ENCODE data around the gene CAMTA1.

The CAMTA1 gene

GRCh38 chr1:7722670-7723012 is 937.4 kb downstream of the CAMTA1 start:
- Histone ChIP-seq H3K27ac (ENCODE audit: low read depth, low read length) (no peak overlapping the region), H3K27me3 (ENCODE audit: control insufficient read depth, insufficient read depth, low read length) (no peaks in the 10 kb centered on the region), H3K9me3 (ENCODE audit: control insufficient read depth, insufficient read depth, low read depth, low read length) (no peaks in the 10 kb centered on the region), H3K4me3 (ENCODE audit: low read depth, low read length) (no peak overlapping the region), H3K4me1 (ENCODE audit: control insufficient read depth, insufficient read depth, low read length) (peaks cover 7% of the 10 kb centered on the region), H3K36me3 (ENCODE audit: control insufficient read depth, insufficient read depth, low read length) (no peaks in the 10 kb centered on the region), H3K9ac (ENCODE audit: low read length) (no peak overlapping the region)

- no peak overlapping the region for H3K27ac ChIP-seq (ENCODE audit: low read depth, low read length)
- H3K36me3 ChIP-seq (ENCODE audit: control insufficient read depth, insufficient read depth, low read length) = no peaks in the 10 kb centered on the region
- H3K9ac ChIP-seq (ENCODE audit: low read length) = no peak overlapping the region
- H3K4me1 ChIP-seq (ENCODE audit: control insufficient read depth, insufficient read depth, low read length) = no peaks in the 10 kb centered on the region; the same call in 1 of the 2 replicates
- no peaks in the 10 kb centered on the region for H3K27me3 ChIP-seq (ENCODE audit: control insufficient read depth, insufficient read depth, low read length)
- no peak overlapping the region for H3K4me3 ChIP-seq (ENCODE audit: low read depth, low read length)
- no peaks in the 10 kb centered on the region for H3K9me3 ChIP-seq (ENCODE audit: control insufficient read depth, insufficient read depth, low read depth, low read length)
Observed at GRCh38 chr1:7726623-7727022, 941.4 kb downstream of the CAMTA1 start.

GRCh38 chr1:7727809-7728471 is 942.7 kb downstream of the CAMTA1 start:
- no peaks in the 10 kb centered on the region for H3K9me3 ChIP-seq (ENCODE audit: control insufficient read depth, insufficient read depth, low read depth, low read length)

GRCh38 chr1:7729761-7730160 is 944.5 kb downstream of the CAMTA1 start:
- H3K4me3 ChIP-seq (ENCODE audit: low read depth, low read length) = no peak overlapping the region
- no peaks in the 10 kb centered on the region; the same call in 1 of the 2 replicates for H3K4me1 ChIP-seq (ENCODE audit: control insufficient read depth, insufficient read depth, low read length)
- H3K9ac ChIP-seq (ENCODE audit: low read length) = no peak overlapping the region
- no peaks in the 10 kb centered on the region for H3K27me3 ChIP-seq (ENCODE audit: control insufficient read depth, insufficient read depth, low read length)
- no peaks in the 10 kb centered on the region for H3K9me3 ChIP-seq (ENCODE audit: control insufficient read depth, insufficient read depth, low read depth, low read length)
- no peaks in the 10 kb centered on the region for H3K36me3 ChIP-seq (ENCODE audit: control insufficient read depth, insufficient read depth, low read length)
- H3K27ac ChIP-seq (ENCODE audit: low read depth, low read length) = no peak overlapping the region

More at GRCh38 chr1:7727809-7728471, 942.7 kb downstream of the CAMTA1 start:
- Histone ChIP-seq H3K36me3 (ENCODE audit: control insufficient read depth, insufficient read depth, low read length) (no peaks in the 10 kb centered on the region), H3K27me3 (ENCODE audit: control insufficient read depth, insufficient read depth, low read length) (no peaks in the 10 kb centered on the region), H3K4me1 (ENCODE audit: control insufficient read depth, insufficient read depth, low read length) (no peaks in the 10 kb centered on the region; the same call in 1 of the 2 replicates), H3K9ac (ENCODE audit: low read length) (no peak overlapping the region), H3K27ac (ENCODE audit: low read depth, low read length) (no peak overlapping the region), H3K4me3 (ENCODE audit: low read depth, low read length) (no peak overlapping the region)

- H3K4me1 ChIP-seq (ENCODE audit: control insufficient read depth, insufficient read depth, low read length) = no peaks in the 10 kb centered on the region; the same call in 1 of the 2 replicates
- H3K27ac ChIP-seq (ENCODE audit: low read depth, low read length) = no peak overlapping the region
- no peaks in the 10 kb centered on the region for H3K9me3 ChIP-seq (ENCODE audit: control insufficient read depth, insufficient read depth, low read depth, low read length)
- peaks cover 11% of the 10 kb centered on the region for H3K36me3 ChIP-seq (ENCODE audit: control insufficient read depth, insufficient read depth, low read length)
- no peaks in the 10 kb centered on the region for H3K27me3 ChIP-seq (ENCODE audit: control insufficient read depth, insufficient read depth, low read length)
- no peak overlapping the region for H3K4me3 ChIP-seq (ENCODE audit: low read depth, low read length)
- no peak overlapping the region for H3K9ac ChIP-seq (ENCODE audit: low read length)
Observed at GRCh38 chr1:7732331-7732730, 947.1 kb downstream of the CAMTA1 start.

GRCh38 chr1:7733276-7733675 is 948.0 kb downstream of the CAMTA1 start:
- Histone ChIP-seq H3K9me3 (ENCODE audit: control insufficient read depth, insufficient read depth, low read depth, low read length) (no peaks in the 10 kb centered on the region), H3K27ac (ENCODE audit: low read depth, low read length) (no peak overlapping the region), H3K4me3 (ENCODE audit: low read depth, low read length) (no peak overlapping the region), H3K9ac (ENCODE audit: low read length) (no peak overlapping the region), H3K36me3 (ENCODE audit: control insufficient read depth, insufficient read depth, low read length) (peaks cover 21% of the 10 kb centered on the region), H3K27me3 (ENCODE audit: control insufficient read depth, insufficient read depth, low read length) (no peaks in the 10 kb centered on the region), H3K4me1 (ENCODE audit: control insufficient read depth, insufficient read depth, low read length) (no peaks in the 10 kb centered on the region)

GRCh38 chr1:7738044-7738443 is 952.8 kb downstream of the CAMTA1 start:
- no peak overlapping the region for H3K27ac ChIP-seq (ENCODE audit: low read depth, low read length)
- H3K9me3 ChIP-seq (ENCODE audit: control insufficient read depth, insufficient read depth, low read depth, low read length) = peaks cover 3% of the 10 kb centered on the region
- H3K9ac ChIP-seq (ENCODE audit: low read length) = no peak overlapping the region
- H3K4me3 ChIP-seq (ENCODE audit: low read depth, low read length) = no peak overlapping the region
- no peaks in the 10 kb centered on the region for H3K4me1 ChIP-seq (ENCODE audit: control insufficient read depth, insufficient read depth, low read length)
- H3K36me3 ChIP-seq (ENCODE audit: control insufficient read depth, insufficient read depth, low read length) = peaks cover 32% of the 10 kb centered on the region
- H3K27me3 ChIP-seq (ENCODE audit: control insufficient read depth, insufficient read depth, low read length) = no peaks in the 10 kb centered on the region

- Histone ChIP-seq H3K27ac (ENCODE audit: low read depth, low read length) (no peak overlapping the region), H3K36me3 (ENCODE audit: control insufficient read depth, insufficient read depth, low read length) (peaks cover 17% of the 10 kb centered on the region), H3K9ac (ENCODE audit: low read length) (no peak overlapping the region), H3K9me3 (ENCODE audit: control insufficient read depth, insufficient read depth, low read depth, low read length) (peaks cover 3% of the 10 kb centered on the region), H3K4me1 (ENCODE audit: control insufficient read depth, insufficient read depth, low read length) (no peaks in the 10 kb centered on the region), H3K4me3 (ENCODE audit: low read depth, low read length) (no peak overlapping the region), H3K27me3 (ENCODE audit: control insufficient read depth, insufficient read depth, low read length) (no peaks in the 10 kb centered on the region)
Observed at GRCh38 chr1:7743346-7743745, 958.1 kb downstream of the CAMTA1 start.

- H3K9ac ChIP-seq (ENCODE audit: low read length) = no peak overlapping the region
- peaks cover 6% of the 10 kb centered on the region for H3K36me3 ChIP-seq (ENCODE audit: control insufficient read depth, insufficient read depth, low read length)
- H3K9me3 ChIP-seq (ENCODE audit: control insufficient read depth, insufficient read depth, low read depth, low read length) = no peaks in the 10 kb centered on the region
- H3K4me1 ChIP-seq (ENCODE audit: control insufficient read depth, insufficient read depth, low read length) = no peaks in the 10 kb centered on the region
- no peaks in the 10 kb centered on the region for H3K27me3 ChIP-seq (ENCODE audit: control insufficient read depth, insufficient read depth, low read length)
- H3K27ac ChIP-seq (ENCODE audit: low read depth, low read length) = no peak overlapping the region
- no peak overlapping the region for H3K4me3 ChIP-seq (ENCODE audit: low read depth, low read length)
Observed at GRCh38 chr1:7744882-7745281, 959.6 kb downstream of the CAMTA1 start.

- Histone ChIP-seq H3K27ac (ENCODE audit: low read depth, low read length) (no peak overlapping the region), H3K9ac (ENCODE audit: low read length) (no peak overlapping the region), H3K9me3 (ENCODE audit: control insufficient read depth, insufficient read depth, low read depth, low read length) (no peaks in the 10 kb centered on the region), H3K4me1 (ENCODE audit: control insufficient read depth, insufficient read depth, low read length) (no peaks in the 10 kb centered on the region), H3K4me3 (ENCODE audit: low read depth, low read length) (no peak overlapping the region), H3K27me3 (ENCODE audit: control insufficient read depth, insufficient read depth, low read length) (no peaks in the 10 kb centered on the region), H3K36me3 (ENCODE audit: control insufficient read depth, insufficient read depth, low read length) (peaks cover 6% of the 10 kb centered on the region)
Observed at GRCh38 chr1:7745783-7746182, 960.5 kb downstream of the CAMTA1 start.

GRCh38 chr1:7747605-7748004 is 962.4 kb downstream of the CAMTA1 start:
- Histone ChIP-seq H3K4me3 (ENCODE audit: low read depth, low read length) (no peak overlapping the region), H3K27me3 (ENCODE audit: control insufficient read depth, insufficient read depth, low read length) (no peaks in the 10 kb centered on the region)

More at GRCh38 chr1:7747605-7748004, 962.4 kb downstream of the CAMTA1 start:
- Histone ChIP-seq H3K9ac (ENCODE audit: low read length) (no peak overlapping the region), H3K27ac (ENCODE audit: low read depth, low read length) (no peak overlapping the region), H3K36me3 (ENCODE audit: control insufficient read depth, insufficient read depth, low read length) (peaks cover 6% of the 10 kb centered on the region), H3K4me1 (ENCODE audit: control insufficient read depth, insufficient read depth, low read length) (peaks cover 7% of the 10 kb centered on the region), H3K9me3 (ENCODE audit: control insufficient read depth, insufficient read depth, low read depth, low read length) (no peaks in the 10 kb centered on the region)
